ENCODE measurements around the gene VDAC1. TPM values are rescaled to one million over a fixed set of nuclear protein-coding genes. Genes with fewer than 3 reads are reported as not detected.
A peak's percentile ranks its signal among the peaks of the same experiment; 100 is the strongest.

VDAC1 gene
- total RNA-seq, 1 donor from 2014 or later, result 209 TPM

GRCh38 chr5:134024811-134025210 is 20.0 kb upstream of the VDAC1 start:
- DNase-seq, result no peak

- no peak for DNase-seq
Measured at GRCh38 chr5:134022333-134022732, 17.6 kb upstream of the VDAC1 start.

GRCh38 chr5:134020188-134020587 is 15.4 kb upstream of the VDAC1 start:
- no peak for DNase-seq

GRCh38 chr5:134019636-134020035 is 14.9 kb upstream of the VDAC1 start:
- DNase-seq, result no peak

- DNase-seq, result no peak
Measured at GRCh38 chr5:134018986-134019316, 14.2 kb upstream of the VDAC1 start.

- no peak for DNase-seq
Measured at GRCh38 chr5:134018154-134018985, 13.6 kb upstream of the VDAC1 start.

GRCh38 chr5:134008266-134008749 is 3.5 kb upstream of the VDAC1 start:
- DNase-seq, result no peak

- DNase-seq, result no peak
Measured at GRCh38 chr5:134007581-134008265, 2.9 kb upstream of the VDAC1 start.

- no peak for DNase-seq
Measured at GRCh38 chr5:134006115-134006514, 1.3 kb upstream of the VDAC1 start.

GRCh38 chr5:134005417-134006061 is 764 bp upstream of the VDAC1 start:
- DNase-seq, result peak; percentile 55

GRCh38 chr5:134003817-134004625 is 754 bp downstream of the VDAC1 start:
- DNase-seq, result peak; percentile 37

GRCh38 chr5:134003064-134003816 is 1.5 kb downstream of the VDAC1 start:
- no peak for DNase-seq

- DNase-seq, result no peak
Measured at GRCh38 chr5:134001938-134002731, 2.6 kb downstream of the VDAC1 start.

GRCh38 chr5:134000696-134001453 is 3.9 kb downstream of the VDAC1 start:
- DNase-seq, result no peak

GRCh38 chr5:134000091-134000511 is 4.7 kb downstream of the VDAC1 start:
- no peak for DNase-seq

GRCh38 chr5:133998807-133999206 is 6.0 kb downstream of the VDAC1 start:
- no peak for DNase-seq

- DNase-seq, result no peak
Measured at GRCh38 chr5:133998042-133998441, 6.7 kb downstream of the VDAC1 start.

- DNase-seq, result no peak
Measured at GRCh38 chr5:133996683-133997252, 8.0 kb downstream of the VDAC1 start.

GRCh38 chr5:133995883-133996563 is 8.8 kb downstream of the VDAC1 start:
- no peak for DNase-seq

Data from occipital lobe (tissue), 2 donors.